ENCODE results near the gene PCDHB14.

- TF ChIP-seq CTCF (IDR thresholded peaks at IDR 0.05) (no peak), PREB (CRISPR knock-in tag; IDR thresholded peaks at IDR 0.05; ENCODE audit: borderline replicate concordance) (no peak), ATF1 (CRISPR knock-in tag; IDR thresholded peaks at IDR 0.05) (no peak), NFE2L1 (CRISPR knock-in tag; IDR thresholded peaks at IDR 0.05) (no peak), ZNF263 (CRISPR knock-in tag; IDR thresholded peaks at IDR 0.05; ENCODE audit: low read depth) (no peak), E2F1 (CRISPR knock-in tag; IDR thresholded peaks at IDR 0.05) (no peak), ZNF138 (CRISPR knock-in tag; conservative IDR thresholded peaks at IDR 0.05) (no peak), CREM (CRISPR knock-in tag; IDR thresholded peaks at IDR 0.05) (no peak), JUN (CRISPR knock-in tag; IDR thresholded peaks at IDR 0.05) (no peak), FOXK1 (CRISPR knock-in tag; IDR thresholded peaks at IDR 0.05) (no peak), MAX (CRISPR knock-in tag; IDR thresholded peaks at IDR 0.05) (no peak)
- TF ChIP-seq, protein P1, sequence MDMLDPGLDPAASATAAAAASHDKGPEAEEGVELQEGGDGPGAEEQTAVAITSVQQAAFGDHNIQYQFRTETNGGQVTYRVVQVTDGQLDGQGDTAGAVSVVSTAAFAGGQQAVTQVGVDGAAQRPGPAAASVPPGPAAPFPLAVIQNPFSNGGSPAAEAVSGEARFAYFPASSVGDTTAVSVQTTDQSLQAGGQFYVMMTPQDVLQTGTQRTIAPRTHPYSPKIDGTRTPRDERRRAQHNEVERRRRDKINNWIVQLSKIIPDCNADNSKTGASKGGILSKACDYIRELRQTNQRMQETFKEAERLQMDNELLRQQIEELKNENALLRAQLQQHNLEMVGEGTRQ (CRISPR knock-in tag; IDR thresholded peaks at IDR 0.05): no peak
These were observed 49.8 kb downstream of the PCDHB14 start for GRCh38 chr5:141272906-141273305.

Measured in WTC11 (cell line).